HG02973 (cell line): ENCODE measurements around the gene NAP1L5.

Source experiments
- ATAC-seq: cut with Tn5 transposase; IDR thresholded peaks from one replicate; pipeline ENCODE4 v1.9.1; 2021; ENCODE audit warnings: moderate library complexity; ENCODE audit not compliant: unreplicated experiment

The NAP1L5 gene

GRCh38 chr4:88722828-88723227 lies 25.2 kb upstream of the NAP1L5 start:
- ATAC-seq = no peak

GRCh38 chr4:88722276-88722780 lies 24.7 kb upstream of the NAP1L5 start:
- no peak for ATAC-seq

- no peak for ATAC-seq
These were observed 23.1 kb upstream of the NAP1L5 start for GRCh38 chr4:88720451-88721428.

GRCh38 chr4:88719381-88719780 lies 21.8 kb upstream of the NAP1L5 start:
- ATAC-seq = no peak

- ATAC-seq = no peak
These were observed 20.5 kb upstream of the NAP1L5 start for GRCh38 chr4:88718098-88718497.

GRCh38 chr4:88713782-88714181 lies 16.2 kb upstream of the NAP1L5 start:
- no peak for ATAC-seq

GRCh38 chr4:88709989-88710388 lies 12.4 kb upstream of the NAP1L5 start:
- no peak for ATAC-seq

- ATAC-seq = no peak
These were observed 8.9 kb upstream of the NAP1L5 start for GRCh38 chr4:88706574-88706973.

GRCh38 chr4:88705805-88706492 lies 8.3 kb upstream of the NAP1L5 start:
- ATAC-seq = no peak

- ATAC-seq = no peak
These were observed 7.6 kb upstream of the NAP1L5 start for GRCh38 chr4:88705223-88705622.

- no peak for ATAC-seq
These were observed 5.2 kb upstream of the NAP1L5 start for GRCh38 chr4:88702782-88703181.

GRCh38 chr4:88698519-88698918 lies 890 bp upstream of the NAP1L5 start:
- ATAC-seq = no peak

GRCh38 chr4:88697141-88697540 lies 488 bp downstream of the NAP1L5 start:
- no peak for ATAC-seq

GRCh38 chr4:88696630-88697029 lies 999 bp downstream of the NAP1L5 start:
- ATAC-seq = no peak

GRCh38 chr4:88693792-88694191 lies 3.8 kb downstream of the NAP1L5 start:
- ATAC-seq = no peak

GRCh38 chr4:88690355-88690754 lies 7.3 kb downstream of the NAP1L5 start:
- ATAC-seq = no peak

GRCh38 chr4:88681209-88681608 lies 16.4 kb downstream of the NAP1L5 start:
- ATAC-seq = no peak

- ATAC-seq = no peak
These were observed 22.1 kb downstream of the NAP1L5 start for GRCh38 chr4:88675543-88675942.

- no peak for ATAC-seq
These were observed 22.6 kb downstream of the NAP1L5 start for GRCh38 chr4:88674979-88675378.

- ATAC-seq = no peak
These were observed 23.1 kb downstream of the NAP1L5 start for GRCh38 chr4:88674565-88674964.

- no peak for ATAC-seq
These were observed 23.7 kb downstream of the NAP1L5 start for GRCh38 chr4:88673886-88674285.

- ATAC-seq = peak; percentile 70
These were observed 24.6 kb downstream of the NAP1L5 start for GRCh38 chr4:88672987-88673386.
